ENCODE results near the gene KIAA0232. TPM values are rescaled to one million over a fixed set of nuclear protein-coding genes. Genes with fewer than 3 reads are reported as not detected.

Gene KIAA0232
- total and polyA plus RNA-seq, 2 of the 8 experiments (the other 6 are each of a cell fraction or from before 2014, with no cell fraction given): 5.6 to 23.3 TPM

DNA sequence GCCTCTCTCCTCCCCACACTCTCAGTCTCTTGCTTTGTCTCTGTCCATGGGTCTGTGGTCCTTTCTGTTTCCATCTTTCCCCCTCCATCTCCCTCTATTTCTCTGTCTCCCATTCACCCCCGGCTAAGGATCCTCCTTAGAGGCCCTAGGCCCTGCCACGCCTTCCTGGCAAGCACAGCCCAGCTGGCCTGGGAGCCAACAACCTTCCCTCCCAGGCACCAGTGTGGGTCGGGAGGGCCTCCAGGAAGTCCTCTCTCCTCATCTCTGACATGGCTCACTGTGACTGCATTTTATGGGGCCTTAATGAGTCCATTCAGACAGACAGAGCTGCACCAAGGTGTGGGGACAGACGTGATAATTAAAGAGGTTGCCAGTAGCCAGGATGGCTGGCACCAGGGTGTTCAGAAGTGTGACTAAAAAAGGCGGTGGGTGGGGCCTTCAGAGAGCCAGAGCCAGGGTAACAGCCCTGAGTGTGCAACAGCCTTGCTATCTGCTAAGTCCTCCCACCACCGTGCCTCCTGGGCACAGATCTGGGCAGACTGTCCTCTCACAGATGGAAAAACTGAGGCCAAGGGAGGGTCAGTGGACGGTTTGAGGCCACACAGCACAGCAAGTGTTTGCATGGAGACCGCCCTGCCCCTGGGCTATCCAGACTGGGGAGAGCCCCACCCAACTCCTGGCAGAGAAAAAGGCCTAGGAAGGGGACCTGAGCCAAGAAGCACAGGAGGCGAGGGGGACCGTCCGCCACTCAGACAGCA, 35.1 kb upstream of the KIAA0232 start (continued):
- TF ChIP-seq MAFK (IDR thresholded peaks at IDR 0.05; ENCODE audit: low read depth, low read length): no peak
- TF ChIP-seq, protein P1, sequence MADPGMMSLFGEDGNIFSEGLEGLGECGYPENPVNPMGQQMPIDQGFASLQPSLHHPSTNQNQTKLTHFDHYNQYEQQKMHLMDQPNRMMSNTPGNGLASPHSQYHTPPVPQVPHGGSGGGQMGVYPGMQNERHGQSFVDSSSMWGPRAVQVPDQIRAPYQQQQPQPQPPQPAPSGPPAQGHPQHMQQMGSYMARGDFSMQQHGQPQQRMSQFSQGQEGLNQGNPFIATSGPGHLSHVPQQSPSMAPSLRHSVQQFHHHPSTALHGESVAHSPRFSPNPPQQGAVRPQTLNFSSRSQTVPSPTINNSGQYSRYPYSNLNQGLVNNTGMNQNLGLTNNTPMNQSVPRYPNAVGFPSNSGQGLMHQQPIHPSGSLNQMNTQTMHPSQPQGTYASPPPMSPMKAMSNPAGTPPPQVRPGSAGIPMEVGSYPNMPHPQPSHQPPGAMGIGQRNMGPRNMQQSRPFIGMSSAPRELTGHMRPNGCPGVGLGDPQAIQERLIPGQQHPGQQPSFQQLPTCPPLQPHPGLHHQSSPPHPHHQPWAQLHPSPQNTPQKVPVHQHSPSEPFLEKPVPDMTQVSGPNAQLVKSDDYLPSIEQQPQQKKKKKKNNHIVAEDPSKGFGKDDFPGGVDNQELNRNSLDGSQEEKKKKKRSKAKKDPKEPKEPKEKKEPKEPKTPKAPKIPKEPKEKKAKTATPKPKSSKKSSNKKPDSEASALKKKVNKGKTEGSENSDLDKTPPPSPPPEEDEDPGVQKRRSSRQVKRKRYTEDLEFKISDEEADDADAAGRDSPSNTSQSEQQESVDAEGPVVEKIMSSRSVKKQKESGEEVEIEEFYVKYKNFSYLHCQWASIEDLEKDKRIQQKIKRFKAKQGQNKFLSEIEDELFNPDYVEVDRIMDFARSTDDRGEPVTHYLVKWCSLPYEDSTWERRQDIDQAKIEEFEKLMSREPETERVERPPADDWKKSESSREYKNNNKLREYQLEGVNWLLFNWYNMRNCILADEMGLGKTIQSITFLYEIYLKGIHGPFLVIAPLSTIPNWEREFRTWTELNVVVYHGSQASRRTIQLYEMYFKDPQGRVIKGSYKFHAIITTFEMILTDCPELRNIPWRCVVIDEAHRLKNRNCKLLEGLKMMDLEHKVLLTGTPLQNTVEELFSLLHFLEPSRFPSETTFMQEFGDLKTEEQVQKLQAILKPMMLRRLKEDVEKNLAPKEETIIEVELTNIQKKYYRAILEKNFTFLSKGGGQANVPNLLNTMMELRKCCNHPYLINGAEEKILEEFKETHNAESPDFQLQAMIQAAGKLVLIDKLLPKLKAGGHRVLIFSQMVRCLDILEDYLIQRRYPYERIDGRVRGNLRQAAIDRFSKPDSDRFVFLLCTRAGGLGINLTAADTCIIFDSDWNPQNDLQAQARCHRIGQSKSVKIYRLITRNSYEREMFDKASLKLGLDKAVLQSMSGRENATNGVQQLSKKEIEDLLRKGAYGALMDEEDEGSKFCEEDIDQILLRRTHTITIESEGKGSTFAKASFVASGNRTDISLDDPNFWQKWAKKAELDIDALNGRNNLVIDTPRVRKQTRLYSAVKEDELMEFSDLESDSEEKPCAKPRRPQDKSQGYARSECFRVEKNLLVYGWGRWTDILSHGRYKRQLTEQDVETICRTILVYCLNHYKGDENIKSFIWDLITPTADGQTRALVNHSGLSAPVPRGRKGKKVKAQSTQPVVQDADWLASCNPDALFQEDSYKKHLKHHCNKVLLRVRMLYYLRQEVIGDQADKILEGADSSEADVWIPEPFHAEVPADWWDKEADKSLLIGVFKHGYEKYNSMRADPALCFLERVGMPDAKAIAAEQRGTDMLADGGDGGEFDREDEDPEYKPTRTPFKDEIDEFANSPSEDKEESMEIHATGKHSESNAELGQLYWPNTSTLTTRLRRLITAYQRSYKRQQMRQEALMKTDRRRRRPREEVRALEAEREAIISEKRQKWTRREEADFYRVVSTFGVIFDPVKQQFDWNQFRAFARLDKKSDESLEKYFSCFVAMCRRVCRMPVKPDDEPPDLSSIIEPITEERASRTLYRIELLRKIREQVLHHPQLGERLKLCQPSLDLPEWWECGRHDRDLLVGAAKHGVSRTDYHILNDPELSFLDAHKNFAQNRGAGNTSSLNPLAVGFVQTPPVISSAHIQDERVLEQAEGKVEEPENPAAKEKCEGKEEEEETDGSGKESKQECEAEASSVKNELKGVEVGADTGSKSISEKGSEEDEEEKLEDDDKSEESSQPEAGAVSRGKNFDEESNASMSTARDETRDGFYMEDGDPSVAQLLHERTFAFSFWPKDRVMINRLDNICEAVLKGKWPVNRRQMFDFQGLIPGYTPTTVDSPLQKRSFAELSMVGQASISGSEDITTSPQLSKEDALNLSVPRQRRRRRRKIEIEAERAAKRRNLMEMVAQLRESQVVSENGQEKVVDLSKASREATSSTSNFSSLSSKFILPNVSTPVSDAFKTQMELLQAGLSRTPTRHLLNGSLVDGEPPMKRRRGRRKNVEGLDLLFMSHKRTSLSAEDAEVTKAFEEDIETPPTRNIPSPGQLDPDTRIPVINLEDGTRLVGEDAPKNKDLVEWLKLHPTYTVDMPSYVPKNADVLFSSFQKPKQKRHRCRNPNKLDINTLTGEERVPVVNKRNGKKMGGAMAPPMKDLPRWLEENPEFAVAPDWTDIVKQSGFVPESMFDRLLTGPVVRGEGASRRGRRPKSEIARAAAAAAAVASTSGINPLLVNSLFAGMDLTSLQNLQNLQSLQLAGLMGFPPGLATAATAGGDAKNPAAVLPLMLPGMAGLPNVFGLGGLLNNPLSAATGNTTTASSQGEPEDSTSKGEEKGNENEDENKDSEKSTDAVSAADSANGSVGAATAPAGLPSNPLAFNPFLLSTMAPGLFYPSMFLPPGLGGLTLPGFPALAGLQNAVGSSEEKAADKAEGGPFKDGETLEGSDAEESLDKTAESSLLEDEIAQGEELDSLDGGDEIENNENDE (IDR thresholded peaks at IDR 0.05; ENCODE audit: insufficient replicate concordance, low read length): no peak
- TF ChIP-seq CHD2 (IDR thresholded peaks at IDR 0.05; ENCODE audit: low read length): no peak
- TF ChIP-seq TAF7 (optimal IDR thresholded peaks at IDR 0.05; ENCODE audit: borderline replicate concordance, low read depth, low read length): no peak

All from H1 (cell line).